Prostate gland (tissue), 2 donors: ENCODE results near the gene TEK.

Experiments used
- POLR2A ChIP-seq: fragments of 450-650 bp; IDR thresholded peaks from one replicate; pipeline ENCODE4 v1.6.1; 2016; ENCODE audit warnings: antibody characterized with exemption, mild to moderate bottlenecking
- POLR2AphosphoS5 ChIP-seq: sonication (generic); formaldehyde crosslinking; IDR thresholded peaks from one replicate; pipeline ENCODE4 v1.6.1; 2017; ENCODE audit warnings: antibody characterized with exemption
- TF ChIP-seq, protein P1 (sequence below), 4 experiments: fragments of 200-600 bp in 2 of 4; fragments of 450-650 bp in 2 of 4; sonication (generic) in 2 of 4; IDR thresholded peaks; 1 replicate in 3 of 4; 2 replicates in 1 of 4; pipeline ENCODE4 v1.5.1; 2016 to 2019; ENCODE audit warnings: antibody characterized with exemption in 4 of 4, mild to moderate bottlenecking in 2 of 4, moderate library complexity in 2 of 4

DNA sequence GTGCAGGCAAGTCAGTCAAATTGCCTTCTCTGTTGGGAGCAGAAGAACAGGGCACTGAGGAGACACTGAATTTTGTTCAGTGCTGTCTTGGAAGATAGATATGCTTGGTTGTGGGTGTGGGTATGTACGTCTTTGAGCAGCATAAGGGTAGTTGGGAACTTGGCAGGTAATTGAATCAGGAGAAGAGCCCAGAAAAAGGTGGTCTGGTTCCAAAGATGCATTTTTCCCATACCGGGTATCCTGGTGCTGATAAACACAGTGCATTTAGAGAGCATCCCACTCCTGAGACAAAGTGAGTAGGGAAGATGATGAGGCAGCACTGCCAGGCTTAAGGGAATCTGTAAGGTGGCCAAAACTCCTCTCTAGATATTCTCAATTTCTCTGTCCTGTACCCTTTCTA, 40.6 kb downstream of the TEK start:
- no peak for TF ChIP-seq POLR2AphosphoS5
- TF ChIP-seq, protein P1, sequence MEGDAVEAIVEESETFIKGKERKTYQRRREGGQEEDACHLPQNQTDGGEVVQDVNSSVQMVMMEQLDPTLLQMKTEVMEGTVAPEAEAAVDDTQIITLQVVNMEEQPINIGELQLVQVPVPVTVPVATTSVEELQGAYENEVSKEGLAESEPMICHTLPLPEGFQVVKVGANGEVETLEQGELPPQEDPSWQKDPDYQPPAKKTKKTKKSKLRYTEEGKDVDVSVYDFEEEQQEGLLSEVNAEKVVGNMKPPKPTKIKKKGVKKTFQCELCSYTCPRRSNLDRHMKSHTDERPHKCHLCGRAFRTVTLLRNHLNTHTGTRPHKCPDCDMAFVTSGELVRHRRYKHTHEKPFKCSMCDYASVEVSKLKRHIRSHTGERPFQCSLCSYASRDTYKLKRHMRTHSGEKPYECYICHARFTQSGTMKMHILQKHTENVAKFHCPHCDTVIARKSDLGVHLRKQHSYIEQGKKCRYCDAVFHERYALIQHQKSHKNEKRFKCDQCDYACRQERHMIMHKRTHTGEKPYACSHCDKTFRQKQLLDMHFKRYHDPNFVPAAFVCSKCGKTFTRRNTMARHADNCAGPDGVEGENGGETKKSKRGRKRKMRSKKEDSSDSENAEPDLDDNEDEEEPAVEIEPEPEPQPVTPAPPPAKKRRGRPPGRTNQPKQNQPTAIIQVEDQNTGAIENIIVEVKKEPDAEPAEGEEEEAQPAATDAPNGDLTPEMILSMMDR (IDR thresholded peaks at IDR 0.05): no peak
- no peak for TF ChIP-seq POLR2A
